CD4-positive, alpha-beta T cell (primary cell): ENCODE data around the gene ABCA13. TPM values are rescaled to one million over a fixed set of nuclear protein-coding genes. Genes with fewer than 3 reads are reported as not detected.

Experiments used
- ATAC-seq: fragments of 200-7000 bp; cut with Tn5 transposase; one replicate; pipeline ENCODE4 v1.10.0; 2022; ENCODE audit warnings: mild to moderate bottlenecking; ENCODE audit not compliant: poor library complexity
- CTCF ChIA-PET: fragments of 350-600 bp; sonication (Branson Sonifier 250); formaldehyde crosslinking; loops from one replicate; lab custom pipeline; 2021; ENCODE audit warnings: antibody characterized with exemption, inconsistent platforms; lab: Charles Lee
- POLR2A ChIA-PET: fragments of 350-600 bp; sonication (Branson Sonifier 250); formaldehyde crosslinking; loops from one replicate; lab custom pipeline; 2021; ENCODE audit warnings: antibody characterized with exemption, inconsistent platforms; lab: Charles Lee
- DNase-seq, 14 experiments: peaks; one replicate each; pipeline ENCODE4 v3.0.0-alpha.2; 2013 to 2020; ENCODE audit warnings: mixed read lengths in 2 of 14
- H3K27ac ChIP-seq, 2 donors: one replicate each; pipeline versions ENCODE4 v1.5.1 to v1.7.0; 2013; ENCODE audit warnings: low read length in 2 of 2, low read depth in 1 of 2, mild to moderate bottlenecking in 1 of 2
- H3K27me3 ChIP-seq, 2 experiments: 1 replicate in 1 of 2; 2 replicates in 1 of 2; pipeline versions ENCODE4 v1.6.1 to v1.7.0; 2013; ENCODE audit warnings: low read length in 2 of 2, control low read depth in 1 of 2, mild to moderate bottlenecking in 1 of 2, moderate library complexity in 1 of 2; ENCODE audit not compliant: insufficient read depth in 2 of 2, control insufficient read depth in 1 of 2
- H3K36me3 ChIP-seq: one replicate; pipeline ENCODE4 v1.6.1; 2013; ENCODE audit warnings: low read length, control low read depth; ENCODE audit not compliant: insufficient read depth
- H3K4me1 ChIP-seq: one replicate; pipeline ENCODE4 v1.6.1; 2013; ENCODE audit warnings: low read length, control low read depth; ENCODE audit not compliant: insufficient read depth
- H3K4me3 ChIP-seq: one replicate; pipeline ENCODE4 v1.5.1; 2013; ENCODE audit warnings: mild to moderate bottlenecking, low read length, moderate library complexity
- H3K9me3 ChIP-seq, 2 experiments: 1 replicate in 1 of 2; 2 replicates in 1 of 2; pipeline versions ENCODE4 v1.6.1 to v1.7.0; 2013; ENCODE audit warnings: low read length in 2 of 2, mild to moderate bottlenecking in 2 of 2, control low read depth in 1 of 2, moderate library complexity in 1 of 2; ENCODE audit not compliant: control insufficient read depth in 1 of 2, insufficient read depth in 1 of 2
- H3K27ac Mint-ChIP-seq: one replicate; pipeline ENCODE4 v1.8.0; 2020; ENCODE audit warnings: mixed read lengths
- H3K27me3 Mint-ChIP-seq: one replicate; pipeline ENCODE4 v1.8.0; 2021; ENCODE audit warnings: mixed read lengths
- H3K36me3 Mint-ChIP-seq: one replicate; pipeline ENCODE4 v1.8.0; 2021; ENCODE audit warnings: low read depth, mixed read lengths
- H3K4me1 Mint-ChIP-seq: one replicate; pipeline ENCODE4 v1.8.0; 2021; ENCODE audit warnings: low read depth, mixed read lengths
- H3K4me3 Mint-ChIP-seq: one replicate; pipeline ENCODE4 v1.8.0; 2020; ENCODE audit warnings: mild to moderate bottlenecking, mixed read lengths
- H3K9me3 Mint-ChIP-seq: one replicate; pipeline ENCODE4 v1.8.0; 2020; ENCODE audit warnings: mixed read lengths
- intact Hi-C, 2 experiments: fragments of 100-400 bp; cut with DNase I in 1 of 2; cut with micrococcal nuclease in 1 of 2; formaldehyde crosslinking; loops; one replicate each; pipeline versions ENCODE4 v1.15.1 to v1.9.0; 2023 to 2025; cut with DNase I, micrococcal nuclease
- total RNA-seq, 174 experiments: library from RNA in 2 of 174; stranded (reverse) in 2 of 174; gene quantifications; one replicate each; pipeline ENCODE4 v1.2.3 and lab custom pipeline; 2021 to 2026
- TF ChIP-seq, protein P1 (sequence below): fragments of 200-600 bp; IDR thresholded peaks from one replicate; pipeline ENCODE4 v1.8.0; 2022; ENCODE audit warnings: antibody characterized with exemption, mild to moderate bottlenecking

Gene ABCA13
- total RNA-seq, 2 experiments from 2014 or later = not detected

GRCh38 chr7:48627164-48627563 is 455.9 kb downstream of the ABCA13 start:
- no peak overlapping the region for H3K27ac ChIP-seq
- Mint-ChIP-seq H3K4me3 (no peak overlapping the region), H3K36me3 (no peaks in the 10 kb centered on the region), H3K27me3 (no peaks in the 10 kb centered on the region), H3K4me1 (peaks cover 5% of the 10 kb centered on the region), H3K27ac (peak overlapping the region; percentile 35), H3K9me3 (no peaks in the 10 kb centered on the region)
- intact Hi-C loops = no loop called here
- ChIA-PET CTCF (no interaction called here), POLR2A (no interaction called here)
- no peaks in the 10 kb centered on the region for H3K4me1 ChIP-seq
- TF ChIP-seq, protein P1, sequence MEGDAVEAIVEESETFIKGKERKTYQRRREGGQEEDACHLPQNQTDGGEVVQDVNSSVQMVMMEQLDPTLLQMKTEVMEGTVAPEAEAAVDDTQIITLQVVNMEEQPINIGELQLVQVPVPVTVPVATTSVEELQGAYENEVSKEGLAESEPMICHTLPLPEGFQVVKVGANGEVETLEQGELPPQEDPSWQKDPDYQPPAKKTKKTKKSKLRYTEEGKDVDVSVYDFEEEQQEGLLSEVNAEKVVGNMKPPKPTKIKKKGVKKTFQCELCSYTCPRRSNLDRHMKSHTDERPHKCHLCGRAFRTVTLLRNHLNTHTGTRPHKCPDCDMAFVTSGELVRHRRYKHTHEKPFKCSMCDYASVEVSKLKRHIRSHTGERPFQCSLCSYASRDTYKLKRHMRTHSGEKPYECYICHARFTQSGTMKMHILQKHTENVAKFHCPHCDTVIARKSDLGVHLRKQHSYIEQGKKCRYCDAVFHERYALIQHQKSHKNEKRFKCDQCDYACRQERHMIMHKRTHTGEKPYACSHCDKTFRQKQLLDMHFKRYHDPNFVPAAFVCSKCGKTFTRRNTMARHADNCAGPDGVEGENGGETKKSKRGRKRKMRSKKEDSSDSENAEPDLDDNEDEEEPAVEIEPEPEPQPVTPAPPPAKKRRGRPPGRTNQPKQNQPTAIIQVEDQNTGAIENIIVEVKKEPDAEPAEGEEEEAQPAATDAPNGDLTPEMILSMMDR = no peak
- ATAC-seq (peak; percentile 48), DNase-seq (no peak)
- peaks cover 0 to 3% of the 10 kb centered on the region in 2 experiments for H3K9me3 ChIP-seq
- no peak overlapping the region for H3K4me3 ChIP-seq
- H3K27me3 ChIP-seq = no peaks in the 10 kb centered on the region
- H3K36me3 ChIP-seq = no peaks in the 10 kb centered on the region

DNA sequence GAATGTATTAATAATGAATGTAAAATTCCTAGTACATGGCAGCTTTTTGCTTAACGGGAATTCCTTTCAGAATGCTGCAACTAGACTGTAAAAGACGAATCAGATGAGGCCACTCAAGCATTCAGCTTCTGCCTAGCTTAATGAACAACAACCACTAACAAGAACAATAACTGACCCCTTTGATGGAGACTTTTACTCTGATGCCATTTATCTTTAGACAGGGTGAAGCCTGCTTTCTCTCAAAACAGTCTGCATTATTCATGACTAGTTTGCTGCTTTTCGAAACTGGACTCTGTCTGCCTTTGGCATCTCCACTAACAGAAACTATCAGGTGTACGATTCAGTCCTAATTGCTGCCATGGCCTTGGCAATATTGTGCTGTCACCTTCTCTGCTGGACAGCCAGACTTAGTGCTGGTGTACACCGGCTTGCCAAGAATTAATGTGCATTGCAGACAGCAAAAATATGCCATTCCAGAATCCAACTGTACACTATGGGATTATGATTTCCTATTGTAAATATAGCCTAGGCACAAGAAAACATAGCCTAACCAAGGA is 457.6 kb downstream of the ABCA13 start:
- no peaks in the 10 kb centered on the region for H3K36me3 Mint-ChIP-seq
- intact Hi-C loops = no loop called here
- no peak overlapping the region for H3K4me3 Mint-ChIP-seq
- Histone ChIP-seq H3K27me3 (no peaks in the 10 kb centered on the region), H3K4me1 (no peaks in the 10 kb centered on the region), H3K27ac (no peak overlapping the region), H3K36me3 (no peaks in the 10 kb centered on the region), H3K4me3 (no peak overlapping the region), H3K9me3 (peaks cover 0 to 3% of the 10 kb centered on the region in 2 experiments)
- ChIA-PET CTCF (no interaction called here), POLR2A (no interaction called here)
- H3K9me3 Mint-ChIP-seq = no peaks in the 10 kb centered on the region
- H3K4me1 Mint-ChIP-seq = peaks cover 5% of the 10 kb centered on the region
- no peak overlapping the region for H3K27ac Mint-ChIP-seq
- ATAC-seq = no peak
- TF ChIP-seq, protein P1 = no peak
- H3K27me3 Mint-ChIP-seq = no peaks in the 10 kb centered on the region
- no peak for DNase-seq

DNA sequence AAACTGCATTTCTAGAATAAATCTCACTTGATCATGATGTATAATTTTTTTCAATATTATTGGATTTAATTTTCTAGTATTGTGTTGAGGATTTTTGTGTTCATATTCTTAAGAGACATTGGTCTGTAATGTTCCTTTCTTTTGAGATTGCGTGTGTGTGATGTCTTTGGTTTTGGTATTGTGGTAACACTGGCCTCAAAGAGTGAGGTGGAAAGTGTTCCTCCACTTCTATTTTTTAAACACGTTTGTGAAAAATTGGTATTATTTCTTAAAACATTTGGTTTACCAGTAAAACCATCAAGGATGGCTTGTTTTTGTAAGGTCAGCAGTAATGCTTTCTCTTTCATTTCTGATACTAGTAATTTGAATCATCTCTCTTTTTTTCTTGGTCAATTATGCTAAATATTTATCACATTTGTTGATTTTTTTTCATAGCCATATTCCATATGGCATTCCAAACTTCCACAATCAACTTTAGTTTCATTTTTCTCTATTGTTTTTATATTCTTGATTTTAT is 462.9 kb downstream of the ABCA13 start:
- Histone ChIP-seq H3K27ac (no peak overlapping the region), H3K27me3 (no peaks in the 10 kb centered on the region), H3K4me1 (no peaks in the 10 kb centered on the region), H3K36me3 (no peaks in the 10 kb centered on the region), H3K4me3 (no peak overlapping the region), H3K9me3 (peaks cover 0 to 5% of the 10 kb centered on the region in 2 experiments)
- Mint-ChIP-seq H3K27ac (no peak overlapping the region), H3K27me3 (no peaks in the 10 kb centered on the region), H3K36me3 (no peaks in the 10 kb centered on the region), H3K9me3 (no peaks in the 10 kb centered on the region), H3K4me1 (no peaks in the 10 kb centered on the region), H3K4me3 (no peak overlapping the region)
- ChIA-PET POLR2A (no interaction called here), CTCF (no interaction called here)
- DNase-seq (no peak), ATAC-seq (no peak)
- TF ChIP-seq, protein P1 = no peak
- intact Hi-C loops = no loop called here
